Smooth muscle cell (in vitro differentiated cells): ENCODE measurements around the gene INCA1. TPM values are rescaled to one million over a fixed set of nuclear protein-coding genes. Genes with fewer than 3 reads are reported as not detected.

ENCODE experiments used
- DNase-seq: peaks from one replicate; lab custom pipeline; 2025; ENCODE audit not compliant: unreplicated experiment; lab: John Stamatoyannopoulos, UW
- H2AFZ ChIP-seq: fragments of 200-600 bp; sonication (generic); 2 replicates; pipeline ENCODE4 v1.6.0; 2016; ENCODE audit warnings: antibody characterized with exemption, low read depth, mild to moderate bottlenecking
- H3F3A ChIP-seq: fragments of 200-600 bp; sonication (generic); 2 replicates; pipeline ENCODE4 v1.6.0; 2017; ENCODE audit warnings: antibody characterized with exemption, low read depth
- H3K27ac ChIP-seq: fragments of 200-600 bp; sonication (generic); 2 replicates; pipeline ENCODE4 v1.5.1; 2016; ENCODE audit warnings: low read depth, mild to moderate bottlenecking
- H3K27me3 ChIP-seq: fragments of 200-600 bp; sonication (generic); 2 replicates; pipeline ENCODE4 v1.6.1; 2016; ENCODE audit warnings: low read depth, mild to moderate bottlenecking
- H3K36me3 ChIP-seq: fragments of 200-600 bp; sonication (generic); 2 replicates; pipeline ENCODE4 v1.5.1; 2016; ENCODE audit warnings: low read depth
- H3K4me1 ChIP-seq: fragments of 200-600 bp; sonication (generic); 2 replicates; pipeline ENCODE4 v1.5.1; 2016; ENCODE audit warnings: low read depth
- H3K4me2 ChIP-seq: fragments of 200-600 bp; sonication (generic); 2 replicates; pipeline ENCODE4 v1.6.0; 2016; ENCODE audit warnings: mild to moderate bottlenecking
- H3K4me3 ChIP-seq: fragments of 200-600 bp; sonication (generic); 2 replicates; pipeline ENCODE4 v1.5.1; 2016; ENCODE audit warnings: mild to moderate bottlenecking
- H3K79me2 ChIP-seq: fragments of 200-600 bp; sonication (generic); 2 replicates; pipeline ENCODE4 v1.6.0; 2016; ENCODE audit warnings: low read depth, mild to moderate bottlenecking
- H3K9ac ChIP-seq: fragments of 200-600 bp; sonication (generic); 2 replicates; pipeline ENCODE4 v1.6.0; 2016; ENCODE audit warnings: low read depth
- H3K9me3 ChIP-seq: fragments of 200-600 bp; sonication (generic); replicated peaks from 2 replicates; pipeline ENCODE4 v1.5.1; 2016; ENCODE audit warnings: low read depth
- H4K20me1 ChIP-seq: fragments of 200-600 bp; sonication (generic); 2 replicates; pipeline ENCODE4 v1.6.0; 2016; ENCODE audit warnings: low read depth
- whole genome bisulfite sequencing: methylation state at CpG from one replicate; pipeline ENCODE4 v1.1.7; 2016; ENCODE audit warnings: low lambda C conversion rate; 5-methylcytosine and 5-hydroxymethylcytosine counted together
- polyA plus RNA-seq: library from polyadenylated mRNA; unstranded; fragments of >200 nt; fragmentation: Nextera tagmentation; extraction: Ambion mirVana; gene quantifications from 2 replicates; pipeline ENCODE4 v1.2.1, GENCODE V29; 2016
- total RNA-seq: library from RNA; depleted of rRNA; stranded (reverse); fragments of >200 nt; gene quantifications from 2 replicates; pipeline ENCODE4 v1.2.3, GENCODE V29; 2014
- TF ChIP-seq, protein P1 (sequence below): fragments of 200-600 bp; sonication (generic); IDR thresholded peaks from 2 replicates; pipeline ENCODE4 v1.5.1; 2017; ENCODE audit warnings: borderline replicate concordance, mild to moderate bottlenecking, antibody characterized with exemption; ENCODE audit not compliant: insufficient read depth, poor library complexity, severe bottlenecking

The INCA1 gene
- total and polyA plus RNA-seq, 2 experiments from 2014 or later, result 1.4 TPM; not detected in 1

DNA sequence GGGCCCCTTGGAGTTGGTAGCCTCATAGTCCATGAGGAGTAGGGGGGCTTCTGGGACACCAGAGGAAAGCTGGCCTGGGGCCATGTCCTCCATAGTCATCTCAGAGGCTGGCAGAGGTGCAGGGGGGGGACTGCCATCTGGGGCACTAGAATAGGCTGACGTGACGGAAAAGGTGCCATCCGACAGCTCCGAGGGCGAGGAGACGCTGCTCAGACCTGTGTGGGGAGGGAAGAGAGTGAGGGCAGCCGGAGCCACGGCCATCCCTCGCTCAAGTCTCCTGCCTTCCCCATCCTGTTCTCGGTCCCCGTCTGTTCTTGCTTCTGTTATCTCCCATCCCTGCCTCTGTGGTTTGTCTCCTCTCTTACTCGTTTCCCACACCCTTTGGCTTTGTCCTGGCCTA, 25.0 kb downstream of the INCA1 start:
- Histone ChIP-seq H3K79me2 (peaks cover 24% of the 10 kb centered on the region), H3K9me3 (no peaks in the 10 kb centered on the region), H3K9ac (no peak overlapping the region), H3F3A (peaks cover 3% of the 10 kb centered on the region), H3K4me2 (no peak overlapping the region), H4K20me1 (peaks cover 49% of the 10 kb centered on the region), H3K27me3 (no peaks in the 10 kb centered on the region), H2AFZ (no peak overlapping the region), H3K36me3 (no peaks in the 10 kb centered on the region), H3K4me3 (no peak overlapping the region), H3K27ac (no peak overlapping the region), H3K4me1 (peaks cover 5% of the 10 kb centered on the region)
- TF ChIP-seq, protein P1, sequence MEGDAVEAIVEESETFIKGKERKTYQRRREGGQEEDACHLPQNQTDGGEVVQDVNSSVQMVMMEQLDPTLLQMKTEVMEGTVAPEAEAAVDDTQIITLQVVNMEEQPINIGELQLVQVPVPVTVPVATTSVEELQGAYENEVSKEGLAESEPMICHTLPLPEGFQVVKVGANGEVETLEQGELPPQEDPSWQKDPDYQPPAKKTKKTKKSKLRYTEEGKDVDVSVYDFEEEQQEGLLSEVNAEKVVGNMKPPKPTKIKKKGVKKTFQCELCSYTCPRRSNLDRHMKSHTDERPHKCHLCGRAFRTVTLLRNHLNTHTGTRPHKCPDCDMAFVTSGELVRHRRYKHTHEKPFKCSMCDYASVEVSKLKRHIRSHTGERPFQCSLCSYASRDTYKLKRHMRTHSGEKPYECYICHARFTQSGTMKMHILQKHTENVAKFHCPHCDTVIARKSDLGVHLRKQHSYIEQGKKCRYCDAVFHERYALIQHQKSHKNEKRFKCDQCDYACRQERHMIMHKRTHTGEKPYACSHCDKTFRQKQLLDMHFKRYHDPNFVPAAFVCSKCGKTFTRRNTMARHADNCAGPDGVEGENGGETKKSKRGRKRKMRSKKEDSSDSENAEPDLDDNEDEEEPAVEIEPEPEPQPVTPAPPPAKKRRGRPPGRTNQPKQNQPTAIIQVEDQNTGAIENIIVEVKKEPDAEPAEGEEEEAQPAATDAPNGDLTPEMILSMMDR, result no peak
- DNase-seq, result no peak
- 75% methylated on average over 12 of the region's 12 CpGs for WGBS

DNA sequence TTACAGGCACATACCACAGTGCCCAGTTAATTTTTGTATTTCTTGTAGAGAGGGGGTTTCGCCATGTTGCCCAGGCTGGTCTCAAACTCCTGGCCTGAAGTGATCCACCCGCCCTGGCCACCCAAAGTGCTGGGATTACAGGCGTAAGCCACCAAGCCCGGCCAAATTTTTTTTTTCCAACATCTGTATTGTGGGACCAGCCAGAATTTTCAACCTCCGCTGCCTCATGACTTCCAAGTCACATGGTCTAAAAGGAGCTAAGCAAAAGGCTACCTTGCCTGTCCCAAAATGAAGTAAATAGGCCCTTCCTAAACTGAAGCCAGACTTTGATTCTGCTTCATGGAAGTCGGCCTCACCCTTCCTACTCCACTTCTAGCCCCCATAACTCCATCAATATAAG, 25.5 kb downstream of the INCA1 start:
- H3K4me1 ChIP-seq, result peaks cover 5% of the 10 kb centered on the region
- no peak for DNase-seq
- H2AFZ ChIP-seq, result no peak overlapping the region
- H4K20me1 ChIP-seq, result peaks cover 49% of the 10 kb centered on the region
- no peak overlapping the region for H3K4me2 ChIP-seq
- H3K27me3 ChIP-seq, result no peaks in the 10 kb centered on the region
- H3F3A ChIP-seq, result peaks cover 4% of the 10 kb centered on the region
- H3K27ac ChIP-seq, result no peak overlapping the region
- H3K79me2 ChIP-seq, result peaks cover 24% of the 10 kb centered on the region
- 94% methylated on average over 6 of the region's 6 CpGs for WGBS
- no peak overlapping the region for H3K4me3 ChIP-seq
- H3K9ac ChIP-seq, result no peak overlapping the region
- no peaks in the 10 kb centered on the region for H3K36me3 ChIP-seq
- no peaks in the 10 kb centered on the region for H3K9me3 ChIP-seq
- TF ChIP-seq, protein P1, result no peak

DNA sequence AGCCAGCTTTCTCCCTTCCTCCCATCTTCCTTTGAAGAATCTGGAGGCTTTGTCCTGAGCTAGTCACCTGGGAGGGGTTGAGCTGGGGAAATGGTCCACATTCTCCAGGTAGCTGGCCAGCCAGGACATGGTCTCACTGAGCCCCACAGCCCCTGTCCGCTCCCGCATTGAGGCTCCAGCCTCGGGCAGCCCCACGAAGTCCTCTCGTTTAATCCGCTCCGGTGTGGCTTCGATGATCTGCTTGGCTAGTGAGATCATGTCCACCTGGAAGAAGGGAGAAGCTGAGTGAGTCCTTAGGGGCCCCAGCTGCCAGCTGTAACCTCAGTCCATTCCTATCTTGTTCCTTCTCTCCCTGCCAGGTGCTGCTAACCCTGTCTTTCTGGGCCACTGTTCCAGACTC, 27.0 kb downstream of the INCA1 start:
- DNase-seq, result no peak
- H3K27ac ChIP-seq, result peak overlapping the region; percentile 95
- H3K4me2 ChIP-seq, result peak overlapping the region; percentile 85
- H2AFZ ChIP-seq, result no peak overlapping the region
- H3K79me2 ChIP-seq, result peaks cover 33% of the 10 kb centered on the region
- no peaks in the 10 kb centered on the region for H3K27me3 ChIP-seq
- WGBS, result 95% methylated on average over 8 of the region's 8 CpGs
- H3F3A ChIP-seq, result peaks cover 9% of the 10 kb centered on the region
- TF ChIP-seq, protein P1, result no peak
- no peaks in the 10 kb centered on the region for H3K9me3 ChIP-seq
- no peaks in the 10 kb centered on the region for H3K36me3 ChIP-seq
- no peak overlapping the region for H3K4me3 ChIP-seq
- H4K20me1 ChIP-seq, result peaks cover 49% of the 10 kb centered on the region
- no peak overlapping the region for H3K9ac ChIP-seq
- peaks cover 9% of the 10 kb centered on the region for H3K4me1 ChIP-seq

DNA sequence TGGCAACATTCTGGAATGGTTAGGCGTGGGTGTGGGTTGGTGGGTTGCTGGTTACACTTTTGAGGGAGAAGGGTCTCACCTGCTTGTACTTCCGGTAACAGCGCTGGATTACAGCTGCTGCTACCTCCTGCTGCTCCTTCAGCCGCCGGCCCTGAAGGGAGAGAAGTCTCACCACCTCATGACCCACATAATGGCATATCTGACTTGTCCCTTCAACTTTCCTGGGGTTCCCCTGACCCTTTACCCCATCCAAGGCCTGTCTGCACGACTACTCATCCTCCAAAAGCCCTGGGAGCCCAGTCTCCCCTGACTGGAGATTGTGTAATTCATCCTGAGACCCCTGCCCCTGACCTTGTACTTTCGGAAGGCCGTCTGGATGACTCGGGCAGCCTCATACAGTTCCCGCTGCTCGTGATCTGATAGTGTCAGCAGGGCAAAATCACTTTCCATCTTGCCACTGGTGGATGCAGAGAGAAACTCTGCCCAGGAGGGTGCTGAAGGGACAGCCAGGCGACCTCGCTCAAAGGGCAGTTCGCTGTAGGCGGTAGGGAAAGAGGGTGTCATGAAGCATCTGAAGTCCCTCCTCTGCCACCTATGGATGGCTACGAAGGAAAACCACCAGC, 27.7 kb downstream of the INCA1 start:
- H3K36me3 ChIP-seq, result no peaks in the 10 kb centered on the region
- peaks cover 9% of the 10 kb centered on the region for H3K4me1 ChIP-seq
- H2AFZ ChIP-seq, result no peak overlapping the region
- TF ChIP-seq, protein P1, result no peak
- H3K4me3 ChIP-seq, result peak overlapping the region; percentile 60
- DNase-seq, result no peak
- H3K4me2 ChIP-seq, result peak overlapping the region; percentile 85
- H4K20me1 ChIP-seq, result peaks cover 49% of the 10 kb centered on the region
- peak overlapping the region; percentile 95 for H3K27ac ChIP-seq
- peak overlapping the region; percentile 86 for H3K9ac ChIP-seq
- no peaks in the 10 kb centered on the region for H3K27me3 ChIP-seq
- H3K9me3 ChIP-seq, result no peaks in the 10 kb centered on the region
- 52% methylated on average over 16 of the region's 16 CpGs for WGBS
- peaks cover 11% of the 10 kb centered on the region for H3F3A ChIP-seq
- peaks cover 39% of the 10 kb centered on the region for H3K79me2 ChIP-seq
